Chondrocyte (in vitro differentiated cells): ENCODE data around the gene KCNQ1. TPM values are rescaled to one million over a fixed set of nuclear protein-coding genes. Genes with fewer than 3 reads are reported as not detected.

ENCODE experiments used
- DNase-seq: peaks from one replicate; pipeline ENCODE4 v3.0.0; 2021; ENCODE audit warnings: mixed read lengths, low spot score
- H3K27ac Mint-ChIP-seq: one replicate; pipeline ENCODE4 v1.8.0; 2021; ENCODE audit warnings: mild to moderate bottlenecking, moderate library complexity, mixed read lengths; ENCODE audit not compliant: unreplicated experiment
- H3K27me3 Mint-ChIP-seq: 2 replicates; pipeline ENCODE4 v1.8.0; 2021; ENCODE audit warnings: low read depth, mixed read lengths
- H3K36me3 Mint-ChIP-seq: 2 replicates; pipeline ENCODE4 v1.8.0; 2021; ENCODE audit warnings: low read depth, mixed read lengths
- H3K4me1 Mint-ChIP-seq: 2 replicates; pipeline ENCODE4 v1.8.0; 2021; ENCODE audit warnings: low read depth, mild to moderate bottlenecking, mixed read lengths
- H3K4me3 Mint-ChIP-seq: one replicate; pipeline ENCODE4 v1.8.0; 2021; ENCODE audit warnings: mild to moderate bottlenecking, moderate library complexity, mixed read lengths; ENCODE audit not compliant: unreplicated experiment
- H3K9me3 Mint-ChIP-seq: 2 replicates; pipeline ENCODE4 v1.8.0; 2021; ENCODE audit warnings: low read depth, mixed read lengths
- CTCF ChIP-seq: fragments of 200-600 bp; sonication (generic); IDR thresholded peaks from 2 replicates; pipeline ENCODE4 v1.5.0; 2021; ENCODE audit warnings: antibody characterized with exemption, mild to moderate bottlenecking, moderate library complexity
- total RNA-seq: library from RNA; stranded (reverse); gene quantifications from 3 replicates; pipeline ENCODE4 v1.2.1, GENCODE V29; 2021

The KCNQ1 gene
- total RNA-seq, 1 donor from 2014 or later: not detected

GRCh38 chr11:2759228-2760195 is 314.7 kb downstream of the KCNQ1 start:
- no peak overlapping the region for H3K4me3 Mint-ChIP-seq
- peak; percentile 72 for DNase-seq
- H3K9me3 Mint-ChIP-seq: peaks cover 13% of the 10 kb centered on the region
- no peak for TF ChIP-seq CTCF
- H3K27ac Mint-ChIP-seq: no peak overlapping the region
- peaks cover 1% of the 10 kb centered on the region for H3K27me3 Mint-ChIP-seq
- H3K36me3 Mint-ChIP-seq: peaks cover 8% of the 10 kb centered on the region
- H3K4me1 Mint-ChIP-seq: peaks cover 6% of the 10 kb centered on the region

GRCh38 chr11:2760196-2760871 is 315.5 kb downstream of the KCNQ1 start:
- H3K4me1 Mint-ChIP-seq: peaks cover 6% of the 10 kb centered on the region
- H3K4me3 Mint-ChIP-seq: no peak overlapping the region
- peak; percentile 91 for DNase-seq
- H3K27me3 Mint-ChIP-seq: peaks cover 1% of the 10 kb centered on the region
- no peak overlapping the region for H3K27ac Mint-ChIP-seq
- no peak for TF ChIP-seq CTCF
- H3K9me3 Mint-ChIP-seq: peaks cover 13% of the 10 kb centered on the region
- H3K36me3 Mint-ChIP-seq: peaks cover 8% of the 10 kb centered on the region

GRCh38 chr11:2761131-2762030 is 316.6 kb downstream of the KCNQ1 start:
- H3K4me1 Mint-ChIP-seq: peaks cover 6% of the 10 kb centered on the region
- no peak for TF ChIP-seq CTCF
- peak; percentile 91 for DNase-seq
- no peak overlapping the region for H3K27ac Mint-ChIP-seq
- H3K36me3 Mint-ChIP-seq: peaks cover 6% of the 10 kb centered on the region
- no peak overlapping the region for H3K4me3 Mint-ChIP-seq
- H3K27me3 Mint-ChIP-seq: peaks cover 1% of the 10 kb centered on the region
- H3K9me3 Mint-ChIP-seq: peaks cover 16% of the 10 kb centered on the region

- H3K4me1 Mint-ChIP-seq: peaks cover 6% of the 10 kb centered on the region
- H3K9me3 Mint-ChIP-seq: peaks cover 13% of the 10 kb centered on the region
- H3K27me3 Mint-ChIP-seq: peaks cover 1% of the 10 kb centered on the region
- no peak for TF ChIP-seq CTCF
- no peak for DNase-seq
- no peak overlapping the region for H3K4me3 Mint-ChIP-seq
- H3K27ac Mint-ChIP-seq: no peak overlapping the region
- peaks cover 5% of the 10 kb centered on the region for H3K36me3 Mint-ChIP-seq
These were observed 317.2 kb downstream of the KCNQ1 start for GRCh38 chr11:2762031-2762380.

GRCh38 chr11:2762451-2762850 is 317.6 kb downstream of the KCNQ1 start:
- H3K27me3 Mint-ChIP-seq: peaks cover 3% of the 10 kb centered on the region
- no peak overlapping the region for H3K4me3 Mint-ChIP-seq
- TF ChIP-seq CTCF: no peak
- peaks cover 6% of the 10 kb centered on the region for H3K4me1 Mint-ChIP-seq
- peaks cover 4% of the 10 kb centered on the region for H3K36me3 Mint-ChIP-seq
- peaks cover 12% of the 10 kb centered on the region for H3K9me3 Mint-ChIP-seq
- H3K27ac Mint-ChIP-seq: no peak overlapping the region
- DNase-seq: peak; percentile 38
